ENCODE data around the gene STARD6.

The STARD6 gene

GRCh38 chr18:54359233-54359632, 1.6 kb upstream of the STARD6 start:
- H3K9ac ChIP-seq (ENCODE audit: low read length), result peak overlapping the region; percentile 91

GRCh38 chr18:54358495-54359040, 910 bp upstream of the STARD6 start:
- peaks cover 25% of the 10 kb centered on the region for H3K36me3 ChIP-seq (replicated peaks; ENCODE audit: low read depth, low read length)
- H2AFZ ChIP-seq (ENCODE audit: low read depth, low read length), result peak overlapping the region; percentile 84
- H3K9ac ChIP-seq (ENCODE audit: low read length), result peak overlapping the region; percentile 91
- H3K79me2 ChIP-seq (ENCODE audit: low read length), result peaks cover 17% of the 10 kb centered on the region
- peaks cover 16% of the 10 kb centered on the region for H3K4me1 ChIP-seq (ENCODE audit: low read length)
- peak overlapping the region; percentile 90 for H3K4me2 ChIP-seq (ENCODE audit: low read length)
- no peaks in the 10 kb centered on the region for H3K9me3 ChIP-seq (ENCODE audit: insufficient read depth, low read length)
- peak overlapping the region; percentile 81 for H3K4me3 ChIP-seq (ENCODE audit: low read length)
- TF ChIP-seq EZH2phosphoT487 (IDR thresholded peaks at IDR 0.05; ENCODE audit: low read depth), result no peak
- no peak; the same call in 1 of the 2 replicates for TF ChIP-seq CTCF (IDR thresholded peaks at IDR 0.05; ENCODE audit: low read depth, low read length)
- no peaks in the 10 kb centered on the region for H4K20me1 ChIP-seq (ENCODE audit: insufficient read depth, low read length)
- H3K27me3 ChIP-seq (ENCODE audit: low read depth, low read length), result no peaks in the 10 kb centered on the region
- H3K27ac ChIP-seq (ENCODE audit: low read length), result peak overlapping the region; percentile 66

More at GRCh38 chr18:54359233-54359632, 1.6 kb upstream of the STARD6 start:
- Histone ChIP-seq H3K9me3 (ENCODE audit: insufficient read depth, low read length) (no peaks in the 10 kb centered on the region), H2AFZ (ENCODE audit: low read depth, low read length) (no peak overlapping the region), H4K20me1 (ENCODE audit: insufficient read depth, low read length) (no peaks in the 10 kb centered on the region), H3K36me3 (replicated peaks; ENCODE audit: low read depth, low read length) (peaks cover 25% of the 10 kb centered on the region), H3K4me1 (ENCODE audit: low read length) (peaks cover 16% of the 10 kb centered on the region), H3K4me2 (ENCODE audit: low read length) (peak overlapping the region; percentile 90), H3K27ac (ENCODE audit: low read length) (no peak overlapping the region), H3K79me2 (ENCODE audit: low read length) (peaks cover 17% of the 10 kb centered on the region), H3K4me3 (ENCODE audit: low read length) (peak overlapping the region; percentile 81), H3K27me3 (ENCODE audit: low read depth, low read length) (no peaks in the 10 kb centered on the region)
- TF ChIP-seq EZH2phosphoT487 (IDR thresholded peaks at IDR 0.05; ENCODE audit: low read depth) (no peak), CTCF (IDR thresholded peaks at IDR 0.05; ENCODE audit: low read depth, low read length) (no peak)

GRCh38 chr18:54357082-54357659, 487 bp downstream of the STARD6 start:
- Histone ChIP-seq H3K27ac (ENCODE audit: low read length) (peak overlapping the region; percentile 66), H3K36me3 (replicated peaks; ENCODE audit: low read depth, low read length) (peaks cover 21% of the 10 kb centered on the region), H2AFZ (ENCODE audit: low read depth, low read length) (peak overlapping the region; percentile 98), H3K4me1 (ENCODE audit: low read length) (peaks cover 16% of the 10 kb centered on the region), H3K4me3 (ENCODE audit: low read length) (peak overlapping the region; percentile 81), H3K4me2 (ENCODE audit: low read length) (peak overlapping the region; percentile 87), H3K9me3 (ENCODE audit: insufficient read depth, low read length) (peaks cover 4% of the 10 kb centered on the region; the same call in 1 of the 2 replicates), H3K79me2 (ENCODE audit: low read length) (peaks cover 17% of the 10 kb centered on the region), H3K27me3 (ENCODE audit: low read depth, low read length) (no peaks in the 10 kb centered on the region), H3K9ac (ENCODE audit: low read length) (peak overlapping the region; percentile 91), H4K20me1 (ENCODE audit: insufficient read depth, low read length) (no peaks in the 10 kb centered on the region)
- TF ChIP-seq EZH2phosphoT487 (IDR thresholded peaks at IDR 0.05; ENCODE audit: low read depth) (no peak), CTCF (IDR thresholded peaks at IDR 0.05; ENCODE audit: low read depth, low read length) (no peak)

GRCh38 chr18:54351186-54351585, 6.5 kb downstream of the STARD6 start:
- H3K79me2 ChIP-seq (ENCODE audit: low read length), result no peaks in the 10 kb centered on the region
- H3K4me1 ChIP-seq (ENCODE audit: low read length), result no peaks in the 10 kb centered on the region
- H3K27me3 ChIP-seq (ENCODE audit: low read depth, low read length), result no peaks in the 10 kb centered on the region
- H3K27ac ChIP-seq (ENCODE audit: low read length), result no peak overlapping the region
- no peak overlapping the region for H3K9ac ChIP-seq (ENCODE audit: low read length)
- no peak overlapping the region for H3K4me3 ChIP-seq (ENCODE audit: low read length)
- H4K20me1 ChIP-seq (ENCODE audit: insufficient read depth, low read length), result no peaks in the 10 kb centered on the region
- TF ChIP-seq CTCF (IDR thresholded peaks at IDR 0.05; ENCODE audit: low read depth, low read length), result no peak
- no peak for TF ChIP-seq EZH2phosphoT487 (IDR thresholded peaks at IDR 0.05; ENCODE audit: low read depth)
- H2AFZ ChIP-seq (ENCODE audit: low read depth, low read length), result no peak overlapping the region
- peaks cover 6% of the 10 kb centered on the region for H3K36me3 ChIP-seq (replicated peaks; ENCODE audit: low read depth, low read length)
- peaks cover 7% of the 10 kb centered on the region; the same call in 1 of the 2 replicates for H3K9me3 ChIP-seq (ENCODE audit: insufficient read depth, low read length)
- H3K4me2 ChIP-seq (ENCODE audit: low read length), result no peak overlapping the region
